Left colon (tissue), 2 donors: ENCODE measurements around the gene GAGE12C. TPM values are rescaled to one million over a fixed set of nuclear protein-coding genes. Genes with fewer than 3 reads are reported as not detected.
"Not testable (repeated sequence)": the region's sequence is repeated elsewhere in the genome, so short reads cannot be mapped to it uniquely, and the experiment has no call there.

Experiments
- ATAC-seq: fragments of 200-7000 bp; cut with Tn5 transposase; one replicate; pipeline ENCODE4 v1.9.1; 2020; ENCODE audit warnings: mild to moderate bottlenecking, moderate library complexity
- DNase-seq, 2 donors: peaks; one replicate each; pipeline ENCODE4 v3.0.0-alpha.2; 2020
- intact Hi-C, 2 donors: fragments of 100-400 bp; cut with DNase I in 1 of 2; cut with micrococcal nuclease in 1 of 2; formaldehyde crosslinking; loops; one replicate each; pipeline versions ENCODE4 v1.11.2 to v1.14.0; 2022; cut with DNase I, micrococcal nuclease
- long read RNA-seq: library from polyadenylated mRNA; unstranded; transcript quantifications from one replicate; pipeline ENCODE4 v2.0.0, GENCODE V29; 2021
- total RNA-seq, 2 donors: library from RNA; stranded (reverse); fragmentation: NEBNext Ultra II Directional; extraction: Animal tissue kit (Norgen Biotek cat#: 25700); gene quantifications; one replicate each; pipeline ENCODE4 v1.2.1, GENCODE V29; 2021
- donor health status: DM: no; HTN: no; CAD: no.
- donor health status: DM: yes; HTN: yes; CAD: no.

GAGE12C gene, protein sequence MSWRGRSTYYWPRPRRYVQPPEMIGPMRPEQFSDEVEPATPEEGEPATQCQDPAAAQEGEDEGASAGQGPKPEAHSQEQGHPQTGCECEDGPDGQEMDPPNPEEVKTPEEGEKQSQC
- not detected for total RNA-seq
- long read RNA-seq: 0 reads

DNA sequence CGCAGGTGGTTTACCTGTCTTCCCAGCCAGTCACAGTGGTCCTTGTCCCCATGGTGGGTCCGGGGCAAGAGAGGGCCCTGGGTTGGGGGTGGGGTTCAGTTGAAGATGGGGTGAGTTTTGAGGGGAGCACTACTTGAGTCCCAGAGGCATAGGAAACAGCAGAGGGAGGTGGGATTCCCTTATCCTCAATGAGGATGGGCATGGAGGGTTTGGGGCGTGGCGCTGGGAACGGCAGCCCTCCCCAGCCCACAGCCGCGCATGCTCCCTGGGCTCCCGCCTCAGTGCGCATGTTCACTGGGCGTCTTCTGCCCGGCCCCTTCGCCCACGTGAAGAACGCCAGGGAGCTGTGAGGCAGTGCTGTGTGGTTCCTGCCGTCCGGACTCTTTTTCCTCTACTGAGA, at the start of gene GAGE12C:
Gene GAGE12C (plus strand): TSS at position 301 of the 400 bp plus-strand sequence. CDS start 1,155 bp downstream, outside the sequence.
- ATAC-seq, intact Hi-C loops: not testable (repeated sequence)

DNA sequence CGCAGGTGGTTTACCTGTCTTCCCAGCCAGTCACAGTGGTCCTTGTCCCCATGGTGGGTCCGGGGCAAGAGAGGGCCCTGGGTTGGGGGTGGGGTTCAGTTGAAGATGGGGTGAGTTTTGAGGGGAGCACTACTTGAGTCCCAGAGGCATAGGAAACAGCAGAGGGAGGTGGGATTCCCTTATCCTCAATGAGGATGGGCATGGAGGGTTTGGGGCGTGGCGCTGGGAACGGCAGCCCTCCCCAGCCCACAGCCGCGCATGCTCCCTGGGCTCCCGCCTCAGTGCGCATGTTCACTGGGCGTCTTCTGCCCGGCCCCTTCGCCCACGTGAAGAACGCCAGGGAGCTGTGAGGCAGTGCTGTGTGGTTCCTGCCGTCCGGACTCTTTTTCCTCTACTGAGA, 9.5 kb downstream of the GAGE12C start, which contains the start of gene GAGE12D:
Gene GAGE12D (plus strand): TSS at position 301 of the 400 bp plus-strand sequence. CDS start 1,155 bp downstream, outside the sequence.
- ATAC-seq, intact Hi-C loops, DNase-seq: not testable (repeated sequence)

More for the DNA sequence above, at the start of gene GAGE12C:
- not testable (repeated sequence) for DNase-seq

DNA sequence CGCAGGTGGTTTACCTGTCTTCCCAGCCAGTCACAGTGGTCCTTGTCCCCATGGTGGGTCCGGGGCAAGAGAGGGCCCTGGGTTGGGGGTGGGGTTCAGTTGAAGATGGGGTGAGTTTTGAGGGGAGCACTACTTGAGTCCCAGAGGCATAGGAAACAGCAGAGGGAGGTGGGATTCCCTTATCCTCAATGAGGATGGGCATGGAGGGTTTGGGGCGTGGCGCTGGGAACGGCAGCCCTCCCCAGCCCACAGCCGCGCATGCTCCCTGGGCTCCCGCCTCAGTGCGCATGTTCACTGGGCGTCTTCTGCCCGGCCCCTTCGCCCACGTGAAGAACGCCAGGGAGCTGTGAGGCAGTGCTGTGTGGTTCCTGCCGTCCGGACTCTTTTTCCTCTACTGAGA, 19.0 kb downstream of the GAGE12C start, which contains the start of gene GAGE12E:
Gene GAGE12E (plus strand): TSS at position 301 of the 400 bp plus-strand sequence. CDS start 1,155 bp downstream, outside the sequence.
- intact Hi-C loops, DNase-seq, ATAC-seq: not testable (repeated sequence)

DNA sequence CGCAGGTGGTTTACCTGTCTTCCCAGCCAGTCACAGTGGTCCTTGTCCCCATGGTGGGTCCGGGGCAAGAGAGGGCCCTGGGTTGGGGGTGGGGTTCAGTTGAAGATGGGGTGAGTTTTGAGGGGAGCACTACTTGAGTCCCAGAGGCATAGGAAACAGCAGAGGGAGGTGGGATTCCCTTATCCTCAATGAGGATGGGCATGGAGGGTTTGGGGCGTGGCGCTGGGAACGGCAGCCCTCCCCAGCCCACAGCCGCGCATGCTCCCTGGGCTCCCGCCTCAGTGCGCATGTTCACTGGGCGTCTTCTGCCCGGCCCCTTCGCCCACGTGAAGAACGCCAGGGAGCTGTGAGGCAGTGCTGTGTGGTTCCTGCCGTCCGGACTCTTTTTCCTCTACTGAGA, 28.6 kb downstream of the GAGE12C start, which contains the start of gene GAGE12F:
Gene GAGE12F (plus strand): TSS at position 301 of the 400 bp plus-strand sequence. CDS start 1,155 bp downstream, outside the sequence.
- intact Hi-C loops, DNase-seq, ATAC-seq: not testable (repeated sequence)

DNA sequence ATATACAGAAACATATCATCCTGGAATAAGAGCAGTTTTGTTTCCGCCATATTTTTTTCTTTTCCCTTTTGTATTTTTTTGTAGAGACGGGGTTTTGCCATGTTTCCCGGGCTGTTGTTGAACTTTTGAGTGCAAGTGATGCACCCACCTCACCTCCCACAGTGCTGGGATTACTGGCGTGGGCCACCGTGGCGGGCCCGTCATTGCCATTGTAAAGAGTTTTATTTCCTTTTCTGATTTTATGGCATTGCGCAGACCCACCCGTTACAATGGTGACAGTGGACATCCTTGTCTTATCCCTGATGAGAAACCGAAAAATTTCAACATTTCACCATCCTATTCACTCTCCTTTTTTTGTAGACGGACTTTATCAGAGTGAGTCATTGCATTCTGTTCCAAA, 36.8 kb downstream of the GAGE12C start:
- ATAC-seq, intact Hi-C loops, DNase-seq: not testable (repeated sequence)

DNA sequence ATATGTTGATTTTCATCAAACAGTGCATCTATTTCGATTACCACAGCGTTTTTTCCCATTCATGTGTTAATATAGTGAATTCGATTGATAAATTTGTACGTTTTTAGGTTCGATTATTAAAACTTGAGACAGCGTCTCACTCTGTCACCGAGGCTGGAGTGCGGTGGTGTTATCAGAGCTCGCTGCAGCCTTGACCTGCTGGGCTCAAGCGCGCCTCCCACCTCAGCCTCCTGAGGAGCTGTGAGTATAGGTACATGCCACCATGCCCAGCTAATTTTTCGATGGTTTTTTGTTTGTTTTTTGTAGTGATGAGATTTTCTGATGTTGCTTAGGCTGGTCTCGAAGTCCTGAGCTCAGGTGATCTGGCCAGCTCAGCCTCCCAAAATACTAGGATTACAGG, 37.2 kb downstream of the GAGE12C start:
- DNase-seq, ATAC-seq, intact Hi-C loops: not testable (repeated sequence)

DNA sequence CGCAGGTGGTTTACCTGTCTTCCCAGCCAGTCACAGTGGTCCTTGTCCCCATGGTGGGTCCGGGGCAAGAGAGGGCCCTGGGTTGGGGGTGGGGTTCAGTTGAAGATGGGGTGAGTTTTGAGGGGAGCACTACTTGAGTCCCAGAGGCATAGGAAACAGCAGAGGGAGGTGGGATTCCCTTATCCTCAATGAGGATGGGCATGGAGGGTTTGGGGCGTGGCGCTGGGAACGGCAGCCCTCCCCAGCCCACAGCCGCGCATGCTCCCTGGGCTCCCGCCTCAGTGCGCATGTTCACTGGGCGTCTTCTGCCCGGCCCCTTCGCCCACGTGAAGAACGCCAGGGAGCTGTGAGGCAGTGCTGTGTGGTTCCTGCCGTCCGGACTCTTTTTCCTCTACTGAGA, 38.1 kb downstream of the GAGE12C start, which contains the start of gene GAGE12G:
Gene GAGE12G (plus strand): TSS at position 301 of the 400 bp plus-strand sequence. CDS start 1,155 bp downstream, outside the sequence.
- DNase-seq, ATAC-seq, intact Hi-C loops: not testable (repeated sequence)

DNA sequence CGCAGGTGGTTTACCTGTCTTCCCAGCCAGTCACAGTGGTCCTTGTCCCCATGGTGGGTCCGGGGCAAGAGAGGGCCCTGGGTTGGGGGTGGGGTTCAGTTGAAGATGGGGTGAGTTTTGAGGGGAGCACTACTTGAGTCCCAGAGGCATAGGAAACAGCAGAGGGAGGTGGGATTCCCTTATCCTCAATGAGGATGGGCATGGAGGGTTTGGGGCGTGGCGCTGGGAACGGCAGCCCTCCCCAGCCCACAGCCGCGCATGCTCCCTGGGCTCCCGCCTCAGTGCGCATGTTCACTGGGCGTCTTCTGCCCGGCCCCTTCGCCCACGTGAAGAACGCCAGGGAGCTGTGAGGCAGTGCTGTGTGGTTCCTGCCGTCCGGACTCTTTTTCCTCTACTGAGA, 47.7 kb downstream of the GAGE12C start, which contains the start of gene GAGE12H:
Gene GAGE12H (plus strand): TSS at position 301 of the 400 bp plus-strand sequence. CDS start 1,155 bp downstream, outside the sequence.
- ATAC-seq, DNase-seq, intact Hi-C loops: not testable (repeated sequence)

Other genes with a start within 250 kb of the GAGE12C start
- gene GAGE10, start 228.5 kb upstream of the GAGE12C start, total RNA-seq: not detected
- gene GAGE12J, start 210.1 kb upstream of the GAGE12C start, total RNA-seq: not detected
- not detected for gene GAGE13, start 200.6 kb upstream of the GAGE12C start, total RNA-seq
- gene GAGE12D, start 9.6 kb downstream of the GAGE12C start, total RNA-seq: not detected
- not detected for gene GAGE12E, start 19.1 kb downstream of the GAGE12C start, total RNA-seq
- not detected for gene GAGE12F, start 28.7 kb downstream of the GAGE12C start, total RNA-seq
- gene GAGE12G, start 38.2 kb downstream of the GAGE12C start, total RNA-seq: not detected
- not detected for gene GAGE12H, start 47.8 kb downstream of the GAGE12C start, total RNA-seq
- gene GAGE2A, start 57.3 kb downstream of the GAGE12C start, total RNA-seq: not detected
- not detected for gene GAGE1, start 66.8 kb downstream of the GAGE12C start, total RNA-seq
- gene PAGE1, start 163.8 kb downstream of the GAGE12C start, total RNA-seq: not detected